Liver (tissue), 9 donors: ENCODE results near the gene PCDHA2. TPM values are rescaled to one million over a fixed set of nuclear protein-coding genes. Genes with fewer than 3 reads are reported as not detected.

Experiments
- DNase-seq: peaks from one replicate; pipeline ENCODE4 v3.0.0-alpha.2; 2017; ENCODE audit warnings: low spot score
- H3K27ac ChIP-seq, 2 donors: one replicate each; pipeline ENCODE4 v1.7.0; 2013; ENCODE audit warnings: inconsistent platforms in 2 of 2, low read length in 2 of 2, control low read depth in 1 of 2, low read depth in 1 of 2, mild to moderate bottlenecking in 1 of 2
- H3K27me3 ChIP-seq, 4 donors: one replicate each; pipeline versions ENCODE4 v1.6.1 to v1.7.0; 2013; ENCODE audit warnings: low read length in 3 of 4, inconsistent platforms in 1 of 4, mild to moderate bottlenecking in 1 of 4, moderate library complexity in 1 of 4; ENCODE audit not compliant: control insufficient read depth in 4 of 4, insufficient read depth in 4 of 4
- H3K36me3 ChIP-seq, 4 donors: one replicate each; pipeline versions ENCODE4 v1.6.1 to v1.7.0; 2013; ENCODE audit warnings: low read length in 3 of 4, mild to moderate bottlenecking in 3 of 4, low read depth in 1 of 4, moderate library complexity in 1 of 4; ENCODE audit not compliant: control insufficient read depth in 4 of 4, insufficient read depth in 3 of 4
- H3K4me1 ChIP-seq, 4 donors: one replicate each; pipeline versions ENCODE4 v1.6.1 to v1.7.0; 2013; ENCODE audit warnings: low read length in 3 of 4, mild to moderate bottlenecking in 3 of 4, moderate library complexity in 1 of 4; ENCODE audit not compliant: control insufficient read depth in 4 of 4, insufficient read depth in 4 of 4
- H3K4me3 ChIP-seq, 3 donors: one replicate each; pipeline versions ENCODE4 v1.6.1 to v1.7.0; 2013; ENCODE audit warnings: low read length in 3 of 3, control low read depth in 1 of 3, low read depth in 1 of 3, mild to moderate bottlenecking in 1 of 3
- H3K9ac ChIP-seq, 2 donors: one replicate each; pipeline ENCODE4 v1.7.0; 2013; ENCODE audit warnings: low read length in 2 of 2, mild to moderate bottlenecking in 2 of 2, moderate library complexity in 2 of 2, control low read depth in 1 of 2, low read depth in 1 of 2
- H3K9me3 ChIP-seq, 4 donors: one replicate each; pipeline versions ENCODE4 v1.6.1 to v1.7.0; 2013; ENCODE audit warnings: low read length in 3 of 4; ENCODE audit not compliant: control insufficient read depth in 4 of 4
- ATF3 ChIP-seq: IDR thresholded peaks from 2 replicates; pipeline ENCODE4 v1.6.1; 2016; ENCODE audit warnings: antibody characterized with exemption
- CTCF ChIP-seq: fragments of 150-350 bp; IDR thresholded peaks from 2 replicates; pipeline ENCODE4 v1.5.1; 2017; ENCODE audit warnings: improper control_type of control experiment, low read depth, low read length; ENCODE audit not compliant: missing input control
- EGR1 ChIP-seq, 2 donors: IDR thresholded peaks; 2 replicates each; pipeline ENCODE4 v1.6.1; 2016 to 2018; ENCODE audit warnings: antibody characterized with exemption in 2 of 2, low read depth in 2 of 2
- FOXA1 ChIP-seq: IDR thresholded peaks from 2 replicates; pipeline ENCODE4 v1.6.1; 2016; ENCODE audit warnings: antibody characterized with exemption
- FOXA2 ChIP-seq: IDR thresholded peaks from 2 replicates; pipeline ENCODE4 v1.6.1; 2016; ENCODE audit warnings: antibody characterized with exemption
- GABPA ChIP-seq, 2 donors: IDR thresholded peaks in 1 of 2; conservative IDR thresholded peaks in 1 of 2; 2 replicates each; pipeline ENCODE4 v1.6.1; 2016; ENCODE audit warnings: antibody characterized with exemption in 2 of 2, mild to moderate bottlenecking in 1 of 2, moderate library complexity in 1 of 2
- HNF4A ChIP-seq, 2 donors: conservative IDR thresholded peaks; 2 replicates each; pipeline ENCODE4 v1.6.1; 2016; ENCODE audit warnings: antibody characterized with exemption in 2 of 2, mild to moderate bottlenecking in 2 of 2
- HNF4G ChIP-seq: IDR thresholded peaks from 2 replicates; pipeline ENCODE4 v1.6.1; 2016; ENCODE audit warnings: antibody characterized with exemption
- JUND ChIP-seq, 2 donors: IDR thresholded peaks; 2 replicates each; pipeline ENCODE4 v1.6.1; 2016; ENCODE audit warnings: antibody characterized with exemption in 2 of 2
- MAX ChIP-seq: IDR thresholded peaks from 2 replicates; pipeline ENCODE4 v1.6.1; 2016; ENCODE audit warnings: antibody characterized with exemption
- NR2F2 ChIP-seq: IDR thresholded peaks from 2 replicates; pipeline ENCODE4 v1.6.1; 2016; ENCODE audit warnings: antibody characterized with exemption
- RAD21 ChIP-seq, 2 donors: IDR thresholded peaks; 2 replicates each; pipeline ENCODE4 v1.6.1; 2016; ENCODE audit warnings: antibody characterized with exemption in 2 of 2, mild to moderate bottlenecking in 2 of 2
- REST ChIP-seq: IDR thresholded peaks from 2 replicates; pipeline ENCODE4 v1.6.1; 2016; ENCODE audit warnings: antibody characterized with exemption, mild to moderate bottlenecking
- RXRA ChIP-seq, 2 donors: IDR thresholded peaks; 2 replicates each; pipeline ENCODE4 v1.6.1; 2017 to 2018; ENCODE audit warnings: antibody characterized with exemption in 2 of 2, mild to moderate bottlenecking in 1 of 2
- SP1 ChIP-seq: IDR thresholded peaks from 2 replicates; pipeline ENCODE4 v1.6.1; 2018; ENCODE audit warnings: antibody characterized with exemption, mild to moderate bottlenecking
- TAF1 ChIP-seq: conservative IDR thresholded peaks from 2 replicates; pipeline ENCODE4 v1.6.1; 2016; ENCODE audit warnings: antibody characterized with exemption, mild to moderate bottlenecking
- YY1 ChIP-seq: IDR thresholded peaks from 2 replicates; pipeline ENCODE4 v1.6.1; 2016; ENCODE audit warnings: antibody characterized with exemption, mild to moderate bottlenecking
- ZBTB33 ChIP-seq: IDR thresholded peaks from 2 replicates; pipeline ENCODE4 v1.6.1; 2016; ENCODE audit warnings: antibody characterized with exemption
- WGBS: extraction: QIAGEN DNeasy Blood & Tissue Kit; methylation state at CpG from one replicate; pipeline ENCODE4 v1.1.7; 2013; 5-methylcytosine and 5-hydroxymethylcytosine counted together
- polyA plus RNA-seq, 2 donors: library from polyadenylated mRNA; stranded (reverse) in 1 of 2; unstranded in 1 of 2; fragments of 200-250 nt in 1 of 2; fragments of >200 nt in 1 of 2; fragmentation: Nextera tagmentation in 1 of 2; extraction: Ambion mirVana in 1 of 2; gene quantifications; one replicate each; pipeline versions ENCODE4 v1.2.1 to v1.2.3, GENCODE V29; 2013 to 2015
- total RNA-seq, 2 donors: library from RNA; depleted of rRNA; stranded (reverse); fragments of >200 nt; gene quantifications; one replicate each; pipeline ENCODE4 v1.2.3, GENCODE V29; 2014
- donor health status: healthy.
- donor health status: healthy.
- donor health status: healthy.
- donor health status: healthy.
- donor health status: healthy.

PCDHA2 gene
- total and polyA plus RNA-seq, 4 donors = not detected

GRCh38 chr5:140796718-140797095 is 2.1 kb downstream of the PCDHA2 start:
- H3K9me3 ChIP-seq = peaks cover 26 to 52% (median 30%) of the 10 kb centered on the region in 4 donors
- H3K4me1 ChIP-seq = no peaks in the 10 kb centered on the region
- H3K36me3 ChIP-seq = peaks cover 0 to 1% (median 0%) of the 10 kb centered on the region in 4 donors
- no peak overlapping the region for H3K27ac ChIP-seq
- peaks cover 0 to 3% (median 0%) of the 10 kb centered on the region in 4 donors for H3K27me3 ChIP-seq
- H3K4me3 ChIP-seq = no peak overlapping the region
- no peak overlapping the region for H3K9ac ChIP-seq
- TF ChIP-seq ZBTB33 = no peak
- no peak for TF ChIP-seq FOXA2
- no peak for TF ChIP-seq SP1
- no peak for TF ChIP-seq TAF1
- TF ChIP-seq ATF3 = no peak
- no peak for TF ChIP-seq EGR1 (IDR thresholded peaks at IDR 0.05; ENCODE audit: low read depth in 2 of 2)
- no peak for TF ChIP-seq JUND (IDR thresholded peaks at IDR 0.05)
- TF ChIP-seq HNF4G = no peak
- no peak for TF ChIP-seq HNF4A (conservative IDR thresholded peaks at IDR 0.05)
- TF ChIP-seq REST = no peak
- no peak for TF ChIP-seq YY1
- no peak for DNase-seq
- WGBS = 46% methylated on average over 39 of the region's 39 CpGs

- H3K9me3 ChIP-seq = peaks cover 17 to 41% (median 29%) of the 10 kb centered on the region in 4 donors
- H3K36me3 ChIP-seq = peaks cover 0 to 5% (median 0%) of the 10 kb centered on the region in 4 donors
- H3K9ac ChIP-seq = no peak within 1 kb of the TSS
- WGBS = 24% methylated on average over 29 of the region's 29 CpGs
- peak within 1 kb of the TSS in 1 of 3 donors; percentile 23 for H3K4me3 ChIP-seq
- H3K27me3 ChIP-seq = no peaks in the 10 kb centered on the region
- DNase-seq = no peak
- no peaks in the 10 kb centered on the region for H3K4me1 ChIP-seq
- TF ChIP-seq FOXA1 (no peak), RAD21 (IDR thresholded peaks at IDR 0.05) (peak in 1 of 2 donors; percentile 7)
- H3K27ac ChIP-seq = no peak within 1 kb of the TSS
Measured at GRCh38 chr5:140800816-140801493, 6.3 kb downstream of the PCDHA2 start, which contains the start of gene PCDHA3. TSS of gene PCDHA3 (plus strand) at chr5:140801057.

- peaks cover 16 to 42% (median 28%) of the 10 kb centered on the region in 4 donors for H3K9me3 ChIP-seq
- peaks cover 0 to 5% (median 0%) of the 10 kb centered on the region in 4 donors for H3K36me3 ChIP-seq
- H3K4me1 ChIP-seq = no peaks in the 10 kb centered on the region
- H3K27ac ChIP-seq = no peak overlapping the region
- H3K9ac ChIP-seq = no peak overlapping the region
- H3K4me3 ChIP-seq = no peak overlapping the region
- no peaks in the 10 kb centered on the region for H3K27me3 ChIP-seq
- DNase-seq = no peak
- 16% methylated on average over 16 of the region's 16 CpGs for WGBS
- TF ChIP-seq CTCF (no peak), MAX (no peak), RAD21 (IDR thresholded peaks at IDR 0.05) (no peak), FOXA1 (no peak), JUND (IDR thresholded peaks at IDR 0.05) (no peak), TAF1 (no peak), RXRA (IDR thresholded peaks at IDR 0.05) (no peak), GABPA (IDR thresholded peaks at IDR 0.05 in 1 of 2, conservative IDR thresholded peaks at IDR 0.05 in 1 of 2) (no peak), ATF3 (no peak), HNF4G (no peak), FOXA2 (no peak), YY1 (no peak), NR2F2 (no peak)
Measured at GRCh38 chr5:140801494-140801841, 6.8 kb downstream of the PCDHA2 start.
